ENCODE measurements around the gene PATE2.

- TF ChIP-seq GATA2 (IDR thresholded peaks at IDR 0.05; ENCODE audit: low read depth, low read length) (no peak), GATA3 (IDR thresholded peaks at IDR 0.05; ENCODE audit: low read depth, low read length) (no peak)
Measured at GRCh38 chr11:125766251-125766650, 12.4 kb downstream of the PATE2 start.
